ENCODE data around the gene PPARGC1A. TPM values are rescaled to one million over a fixed set of nuclear protein-coding genes. Genes with fewer than 3 reads are reported as not detected.

Gene PPARGC1A
- total and polyA plus RNA-seq, 2 donors (not counting 3 experiments of a cell fraction or from before 2014, with no cell fraction given) = not detected

DNA sequence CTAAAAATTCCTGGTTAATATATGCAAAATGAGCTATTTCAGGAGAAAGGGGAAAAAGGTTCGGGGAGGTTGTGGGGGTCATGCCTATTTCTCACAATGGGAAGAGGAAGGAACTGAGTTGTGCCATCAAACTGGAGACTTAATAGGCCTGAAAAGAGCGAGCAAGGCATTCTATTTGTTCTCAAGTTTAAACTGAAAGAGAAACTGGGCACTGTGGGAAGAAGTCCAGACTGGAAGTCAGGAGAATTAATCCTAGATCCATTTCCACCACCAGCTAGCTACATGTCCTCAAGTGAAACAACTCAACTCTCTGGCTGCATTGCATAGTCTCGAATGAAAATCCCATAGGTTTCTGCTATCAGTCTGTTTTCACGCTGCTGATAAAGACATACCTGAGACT is 50.6 kb downstream of the PPARGC1A start:
- Histone ChIP-seq H4K20me1 (replicated peaks; ENCODE audit: control insufficient read depth, extremely low read depth, insufficient read depth, low read length) (no peaks in the 10 kb centered on the region), H3K4me2 (ENCODE audit: insufficient read depth, low read length) (no peak overlapping the region), H3K27me3 (ENCODE audit: control insufficient read depth in 2 of 2, insufficient read depth in 2 of 2, low read length in 2 of 2) (no peaks in the 10 kb centered on the region), H2AFZ (ENCODE audit: low read depth, low read length) (no peak overlapping the region), H3K27ac (ENCODE audit: insufficient read depth, low read depth, low read length) (no peak overlapping the region), H3K9me3 (replicated peaks; ENCODE audit: control insufficient read depth, insufficient read depth, low read length) (peaks cover 1% of the 10 kb centered on the region), H3K4me3 (replicated peaks in 1 of 3; ENCODE audit: insufficient read depth in 1 of 3, low read depth in 1 of 3, low read length in 3 of 3) (no peak overlapping the region), H3K9me1 (replicated peaks; ENCODE audit: control insufficient read depth, extremely low read depth, insufficient read depth, low read length) (no peaks in the 10 kb centered on the region), H3K4me1 (ENCODE audit: control insufficient read depth, extremely low read depth, insufficient read depth, low read length) (no peaks in the 10 kb centered on the region), H3K79me2 (ENCODE audit: control insufficient read depth, insufficient read depth, low read length) (no peaks in the 10 kb centered on the region), H3K36me3 (ENCODE audit: control insufficient read depth in 2 of 2, extremely low read depth in 1 of 2, insufficient read depth in 2 of 2, low read length in 2 of 2) (no peaks in the 10 kb centered on the region), H3K9ac (replicated peaks; ENCODE audit: extremely low read depth, insufficient read depth, low read length) (no peak overlapping the region)
- no peak for FAIRE-seq
- ChIA-PET POLR2A (no interaction called here), CTCF (no interaction called here)
- intact Hi-C loops (cut with micrococcal nuclease) = no loop called here
- no peak for DNase-seq (ENCODE audit: low read depth, low spot score)
- dilution Hi-C loops (cut with MboI; ENCODE audit: extremely low pct_ligation_motif_present, low sequenced_read_pairs) = no loop called here
- BruUV-seq (replicated peaks) = no TSS peak
- no peak for TF ChIP-seq MYC (IDR thresholded peaks at IDR 0.05; ENCODE audit: low read depth, low read length)
- TF ChIP-seq FOS (IDR thresholded peaks at IDR 0.05; ENCODE audit: borderline replicate concordance, insufficient read depth, low read length) = no peak
- TF ChIP-seq, protein P1, sequence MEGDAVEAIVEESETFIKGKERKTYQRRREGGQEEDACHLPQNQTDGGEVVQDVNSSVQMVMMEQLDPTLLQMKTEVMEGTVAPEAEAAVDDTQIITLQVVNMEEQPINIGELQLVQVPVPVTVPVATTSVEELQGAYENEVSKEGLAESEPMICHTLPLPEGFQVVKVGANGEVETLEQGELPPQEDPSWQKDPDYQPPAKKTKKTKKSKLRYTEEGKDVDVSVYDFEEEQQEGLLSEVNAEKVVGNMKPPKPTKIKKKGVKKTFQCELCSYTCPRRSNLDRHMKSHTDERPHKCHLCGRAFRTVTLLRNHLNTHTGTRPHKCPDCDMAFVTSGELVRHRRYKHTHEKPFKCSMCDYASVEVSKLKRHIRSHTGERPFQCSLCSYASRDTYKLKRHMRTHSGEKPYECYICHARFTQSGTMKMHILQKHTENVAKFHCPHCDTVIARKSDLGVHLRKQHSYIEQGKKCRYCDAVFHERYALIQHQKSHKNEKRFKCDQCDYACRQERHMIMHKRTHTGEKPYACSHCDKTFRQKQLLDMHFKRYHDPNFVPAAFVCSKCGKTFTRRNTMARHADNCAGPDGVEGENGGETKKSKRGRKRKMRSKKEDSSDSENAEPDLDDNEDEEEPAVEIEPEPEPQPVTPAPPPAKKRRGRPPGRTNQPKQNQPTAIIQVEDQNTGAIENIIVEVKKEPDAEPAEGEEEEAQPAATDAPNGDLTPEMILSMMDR (IDR thresholded peaks at IDR 0.05; ENCODE audit: extremely low read depth in 1 of 2, insufficient read depth in 1 of 2, low read depth in 1 of 2, low read length in 2 of 2) = no peak
- TF ChIP-seq JUN (IDR thresholded peaks at IDR 0.05; ENCODE audit: borderline replicate concordance, insufficient read depth, insufficient read length, low read depth) = no peak
- no peak for TF ChIP-seq GATA2 (IDR thresholded peaks at IDR 0.05; ENCODE audit: insufficient read depth, insufficient read length, low read depth, low read length)
- TF ChIP-seq, protein P2, sequence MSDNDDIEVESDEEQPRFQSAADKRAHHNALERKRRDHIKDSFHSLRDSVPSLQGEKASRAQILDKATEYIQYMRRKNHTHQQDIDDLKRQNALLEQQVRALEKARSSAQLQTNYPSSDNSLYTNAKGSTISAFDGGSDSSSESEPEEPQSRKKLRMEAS (IDR thresholded peaks at IDR 0.05; ENCODE audit: insufficient read depth, insufficient read length) = no peak
- no peak for TF ChIP-seq EZH2 (IDR thresholded peaks at IDR 0.05; ENCODE audit: borderline replicate concordance, low read depth, low read length, severe bottlenecking)
- no peak for TF ChIP-seq POLR2A (IDR thresholded peaks at IDR 0.05; ENCODE audit: low read depth, low read length)
- TF ChIP-seq POLR2AphosphoS5 (IDR thresholded peaks at IDR 0.05; ENCODE audit: insufficient read depth, low read depth, low read length) = no peak
